DOHH2 (cell line): ENCODE data around the gene APMAP.

Source experiments
- H3F3A ChIP-seq: fragments of 200-600 bp; sonication (generic), shearing (Covaris generic); 2 replicates; pipeline ENCODE4 v1.6.0; 2016; ENCODE audit warnings: antibody characterized with exemption, mild to moderate bottlenecking; ENCODE audit not compliant: control insufficient read depth, insufficient read depth
- H3K27ac ChIP-seq: fragments of 200-600 bp; sonication (generic); 2 replicates; pipeline ENCODE4 v1.5.1; 2014; ENCODE audit warnings: low read depth, mild to moderate bottlenecking, low read length, moderate library complexity
- H3K27me3 ChIP-seq: fragments of 200-600 bp; sonication (generic); 2 replicates; pipeline ENCODE4 v1.6.1; 2014; ENCODE audit warnings: mild to moderate bottlenecking, low read length, mixed read lengths; ENCODE audit not compliant: control insufficient read depth
- H3K36me3 ChIP-seq: fragments of 200-600 bp; sonication (generic); 2 replicates; pipeline ENCODE4 v1.6.1; 2014; ENCODE audit warnings: mild to moderate bottlenecking, low read length, moderate library complexity, mixed read lengths; ENCODE audit not compliant: control insufficient read depth
- H3K4me1 ChIP-seq: fragments of 200-600 bp; sonication (generic); 2 replicates; pipeline ENCODE4 v1.6.1; 2014; ENCODE audit warnings: mild to moderate bottlenecking, low read length, mixed read lengths; ENCODE audit not compliant: control insufficient read depth
- H3K4me2 ChIP-seq: fragments of 200-600 bp; sonication (generic); 2 replicates; pipeline ENCODE4 v1.6.0; 2014; ENCODE audit warnings: mild to moderate bottlenecking, low read length, moderate library complexity
- H3K4me3 ChIP-seq: fragments of 200-600 bp; sonication (generic); 2 replicates; pipeline ENCODE4 v1.5.1; 2014; ENCODE audit warnings: mild to moderate bottlenecking, low read length, mixed read lengths
- H3K79me2 ChIP-seq: fragments of 200-600 bp; sonication (generic); 2 replicates; pipeline ENCODE4 v1.6.1; 2014; ENCODE audit warnings: mild to moderate bottlenecking, low read length, mixed read lengths; ENCODE audit not compliant: control insufficient read depth
- H3K9me2 ChIP-seq: fragments of 200-600 bp; sonication (generic); replicated peaks from 2 replicates; pipeline ENCODE4 v1.6.1; 2014; ENCODE audit warnings: mild to moderate bottlenecking, low read length, mixed read lengths; ENCODE audit not compliant: control insufficient read depth
- H3K9me3 ChIP-seq: fragments of 200-600 bp; sonication (generic); 2 replicates; pipeline ENCODE4 v1.6.1; 2014; ENCODE audit warnings: antibody characterized with exemption, low read length, mixed read lengths; ENCODE audit not compliant: control insufficient read depth, insufficient read depth
- H4K20me1 ChIP-seq: fragments of 200-600 bp; sonication (generic); 2 replicates; pipeline ENCODE4 v1.6.0; 2014; ENCODE audit warnings: low read depth, mild to moderate bottlenecking, antibody characterized with exemption, low read length, moderate library complexity; ENCODE audit not compliant: control insufficient read depth, insufficient read depth
- EZH2phosphoT487 ChIP-seq: fragments of 200-600 bp; sonication (generic); IDR thresholded peaks from 2 replicates; pipeline ENCODE4 v1.6.1; 2017; ENCODE audit warnings: borderline replicate concordance, mild to moderate bottlenecking, antibody characterized with exemption, low read length, moderate library complexity, mixed read lengths
- TF ChIP-seq, protein P1 (sequence below): fragments of 200-600 bp; sonication (generic); IDR thresholded peaks from one replicate; pipeline ENCODE4 v1.5.1; 2014; ENCODE audit warnings: antibody characterized with exemption, mild to moderate bottlenecking, low read depth, low read length; ENCODE audit not compliant: poor library complexity, severe bottlenecking

The APMAP gene

DNA sequence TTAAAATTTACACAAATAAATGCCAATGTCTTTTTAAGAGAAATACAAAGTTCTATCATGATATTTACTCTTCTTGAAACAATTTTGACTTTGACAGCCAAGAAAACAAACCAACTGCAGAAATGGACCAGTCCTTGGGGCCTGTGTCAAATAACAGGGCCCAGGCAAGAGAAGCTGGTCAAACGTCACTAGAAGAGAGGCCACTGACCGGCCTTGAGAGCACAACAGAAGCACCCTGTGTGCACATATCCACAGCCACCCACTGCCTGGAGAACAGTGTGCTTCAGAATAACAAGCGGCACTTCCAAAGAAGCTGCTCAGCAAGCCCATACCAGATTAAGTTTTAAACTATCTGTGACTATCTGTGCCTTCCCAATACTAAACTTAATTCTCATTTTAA lies 14.8 kb downstream of the APMAP start:
- Histone ChIP-seq H3K27me3 (no peaks in the 10 kb centered on the region), H3K36me3 (peaks cover 72% of the 10 kb centered on the region), H3K4me3 (no peak overlapping the region), H3K9me2 (no peaks in the 10 kb centered on the region), H3K27ac (no peak overlapping the region), H4K20me1 (no peaks in the 10 kb centered on the region), H3K9me3 (peaks cover 6% of the 10 kb centered on the region; the same call in 1 of the 2 replicates), H3K4me2 (no peak overlapping the region), H3K4me1 (no peaks in the 10 kb centered on the region), H3F3A (no peaks in the 10 kb centered on the region), H3K79me2 (peaks cover 8% of the 10 kb centered on the region; the same call in 1 of the 2 replicates)
- no peak for TF ChIP-seq EZH2phosphoT487
- TF ChIP-seq, protein P1, sequence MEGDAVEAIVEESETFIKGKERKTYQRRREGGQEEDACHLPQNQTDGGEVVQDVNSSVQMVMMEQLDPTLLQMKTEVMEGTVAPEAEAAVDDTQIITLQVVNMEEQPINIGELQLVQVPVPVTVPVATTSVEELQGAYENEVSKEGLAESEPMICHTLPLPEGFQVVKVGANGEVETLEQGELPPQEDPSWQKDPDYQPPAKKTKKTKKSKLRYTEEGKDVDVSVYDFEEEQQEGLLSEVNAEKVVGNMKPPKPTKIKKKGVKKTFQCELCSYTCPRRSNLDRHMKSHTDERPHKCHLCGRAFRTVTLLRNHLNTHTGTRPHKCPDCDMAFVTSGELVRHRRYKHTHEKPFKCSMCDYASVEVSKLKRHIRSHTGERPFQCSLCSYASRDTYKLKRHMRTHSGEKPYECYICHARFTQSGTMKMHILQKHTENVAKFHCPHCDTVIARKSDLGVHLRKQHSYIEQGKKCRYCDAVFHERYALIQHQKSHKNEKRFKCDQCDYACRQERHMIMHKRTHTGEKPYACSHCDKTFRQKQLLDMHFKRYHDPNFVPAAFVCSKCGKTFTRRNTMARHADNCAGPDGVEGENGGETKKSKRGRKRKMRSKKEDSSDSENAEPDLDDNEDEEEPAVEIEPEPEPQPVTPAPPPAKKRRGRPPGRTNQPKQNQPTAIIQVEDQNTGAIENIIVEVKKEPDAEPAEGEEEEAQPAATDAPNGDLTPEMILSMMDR: no peak

DNA sequence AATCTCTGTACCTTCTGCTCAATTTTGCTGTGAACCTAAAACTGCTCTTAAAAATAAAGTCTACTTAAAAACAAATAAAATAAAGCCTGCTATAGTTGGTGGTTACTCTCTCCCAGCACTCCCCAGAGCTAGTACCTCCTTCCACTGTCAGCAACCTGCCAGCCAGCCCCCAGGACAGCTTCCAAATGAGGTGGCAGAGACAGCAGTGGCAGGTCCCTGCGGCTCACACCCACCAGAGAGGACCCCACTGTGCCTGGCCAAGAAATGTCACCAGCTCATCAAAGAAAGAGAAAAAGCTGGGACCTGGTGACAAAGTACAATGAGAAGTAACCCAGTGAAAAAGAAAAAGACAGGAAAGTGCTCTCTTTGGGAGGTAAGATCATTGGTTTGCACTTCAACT lies 15.2 kb downstream of the APMAP start:
- H3K36me3 ChIP-seq: peaks cover 72% of the 10 kb centered on the region
- no peak overlapping the region for H3K4me2 ChIP-seq
- H3K4me3 ChIP-seq: no peak overlapping the region
- no peaks in the 10 kb centered on the region for H3K4me1 ChIP-seq
- no peak overlapping the region for H3K27ac ChIP-seq
- no peaks in the 10 kb centered on the region for H3K27me3 ChIP-seq
- no peaks in the 10 kb centered on the region for H3F3A ChIP-seq
- peaks cover 7% of the 10 kb centered on the region; the same call in 1 of the 2 replicates for H3K79me2 ChIP-seq
- H3K9me2 ChIP-seq: no peaks in the 10 kb centered on the region
- no peaks in the 10 kb centered on the region for H4K20me1 ChIP-seq
- H3K9me3 ChIP-seq: peaks cover 6% of the 10 kb centered on the region; the same call in 1 of the 2 replicates
- no peak for TF ChIP-seq EZH2phosphoT487
- TF ChIP-seq, protein P1: no peak

DNA sequence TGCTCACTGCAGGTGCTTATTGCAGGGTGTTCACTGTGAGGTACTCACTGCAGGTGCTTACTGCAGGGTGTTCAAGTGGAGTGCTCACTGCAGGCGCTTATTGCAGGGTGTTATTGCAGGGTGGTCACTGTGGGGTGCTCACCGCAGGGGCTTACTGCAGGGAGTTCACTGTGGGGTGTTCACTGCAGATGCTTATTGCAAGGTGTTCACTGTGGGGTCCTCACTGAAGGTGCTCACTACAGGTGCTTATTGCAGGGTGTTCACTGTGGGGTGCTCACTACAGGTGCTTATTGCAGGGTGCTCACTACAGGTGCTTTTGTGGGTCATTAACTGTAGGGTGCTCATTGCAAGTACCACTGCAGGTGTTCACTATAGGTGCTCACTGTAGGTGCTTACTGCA lies 20.2 kb downstream of the APMAP start:
- TF ChIP-seq, protein P1: no peak
- no peak for TF ChIP-seq EZH2phosphoT487
- Histone ChIP-seq H3K27me3 (no peaks in the 10 kb centered on the region), H3K4me3 (no peak overlapping the region), H3K27ac (no peak overlapping the region), H3K79me2 (no peaks in the 10 kb centered on the region; the same call in 1 of the 2 replicates), H3K36me3 (peaks cover 60% of the 10 kb centered on the region), H3K4me1 (no peaks in the 10 kb centered on the region), H3K9me3 (peaks cover 2% of the 10 kb centered on the region; the same call in 1 of the 2 replicates), H3K4me2 (no peak overlapping the region), H3F3A (no peaks in the 10 kb centered on the region), H4K20me1 (no peaks in the 10 kb centered on the region; the same call in 1 of the 2 replicates), H3K9me2 (no peaks in the 10 kb centered on the region)
